ENCODE measurements around the gene GAS6.

Gene GAS6

GRCh38 chr13:113902986-113903775 is 39.3 kb upstream of the GAS6 start:
- Histone ChIP-seq H3K4me3 (ENCODE audit: low read length) (no peak overlapping the region), H3K9me2 (replicated peaks; ENCODE audit: insufficient read depth, low read length) (no peaks in the 10 kb centered on the region), H4K20me1 (ENCODE audit: insufficient read depth, low read length) (no peaks in the 10 kb centered on the region), H3K27me3 (replicated peaks; ENCODE audit: insufficient read depth, low read length) (no peaks in the 10 kb centered on the region), H2AFZ (ENCODE audit: low read length) (no peak overlapping the region), H3F3A (ENCODE audit: insufficient read depth, low read length) (peaks cover 6% of the 10 kb centered on the region), H3K27ac (ENCODE audit: low read length) (no peak overlapping the region), H3K4me1 (ENCODE audit: low read length) (peaks cover 11% of the 10 kb centered on the region), H3K9ac (ENCODE audit: low read length) (no peak overlapping the region), H3K9me3 (replicated peaks; ENCODE audit: insufficient read depth, low read length) (no peaks in the 10 kb centered on the region), H3K36me3 (replicated peaks; ENCODE audit: insufficient read depth, low read length) (no peaks in the 10 kb centered on the region), H3K79me2 (ENCODE audit: low read length) (no peaks in the 10 kb centered on the region), H3K4me2 (ENCODE audit: low read depth, low read length) (no peak overlapping the region)
- TF ChIP-seq CTCF (IDR thresholded peaks at IDR 0.05; ENCODE audit: low read length) = no peak
- no peak for TF ChIP-seq EZH2phosphoT487 (IDR thresholded peaks at IDR 0.05; ENCODE audit: low read length)
- peak; percentile 5 for DNase-seq

GRCh38 chr13:113902481-113902880 is 38.6 kb upstream of the GAS6 start:
- Histone ChIP-seq H3K36me3 (replicated peaks; ENCODE audit: insufficient read depth, low read length) (no peaks in the 10 kb centered on the region), H4K20me1 (ENCODE audit: insufficient read depth, low read length) (no peaks in the 10 kb centered on the region), H3K4me3 (ENCODE audit: low read length) (no peak overlapping the region), H3K9me2 (replicated peaks; ENCODE audit: insufficient read depth, low read length) (no peaks in the 10 kb centered on the region), H3K27ac (ENCODE audit: low read length) (no peak overlapping the region), H2AFZ (ENCODE audit: low read length) (no peak overlapping the region), H3K4me1 (ENCODE audit: low read length) (peaks cover 5% of the 10 kb centered on the region), H3K27me3 (replicated peaks; ENCODE audit: insufficient read depth, low read length) (no peaks in the 10 kb centered on the region), H3K79me2 (ENCODE audit: low read length) (no peaks in the 10 kb centered on the region), H3K4me2 (ENCODE audit: low read depth, low read length) (no peak overlapping the region), H3K9ac (ENCODE audit: low read length) (no peak overlapping the region), H3K9me3 (replicated peaks; ENCODE audit: insufficient read depth, low read length) (no peaks in the 10 kb centered on the region), H3F3A (ENCODE audit: insufficient read depth, low read length) (no peaks in the 10 kb centered on the region; the same call in 1 of the 2 replicates)
- no peak for TF ChIP-seq EZH2 (optimal IDR thresholded peaks at IDR 0.05; ENCODE audit: low read depth, low read length)
- TF ChIP-seq EZH2phosphoT487 (IDR thresholded peaks at IDR 0.05; ENCODE audit: low read length) = no peak
- TF ChIP-seq CTCF (IDR thresholded peaks at IDR 0.05; ENCODE audit: low read length) = no peak
- peak; percentile 3 for DNase-seq

GRCh38 chr13:113901642-113902041 is 37.8 kb upstream of the GAS6 start:
- Histone ChIP-seq H3K9me3 (replicated peaks; ENCODE audit: insufficient read depth, low read length) (no peaks in the 10 kb centered on the region), H3K27ac (ENCODE audit: low read length) (no peak overlapping the region), H3F3A (ENCODE audit: insufficient read depth, low read length) (no peaks in the 10 kb centered on the region), H3K9ac (ENCODE audit: low read length) (no peak overlapping the region), H3K9me2 (replicated peaks; ENCODE audit: insufficient read depth, low read length) (no peaks in the 10 kb centered on the region), H2AFZ (ENCODE audit: low read length) (no peak overlapping the region), H3K4me2 (ENCODE audit: low read depth, low read length) (no peak overlapping the region), H3K4me3 (ENCODE audit: low read length) (no peak overlapping the region), H3K4me1 (ENCODE audit: low read length) (no peaks in the 10 kb centered on the region), H4K20me1 (ENCODE audit: insufficient read depth, low read length) (no peaks in the 10 kb centered on the region), H3K27me3 (replicated peaks; ENCODE audit: insufficient read depth, low read length) (no peaks in the 10 kb centered on the region), H3K79me2 (ENCODE audit: low read length) (no peaks in the 10 kb centered on the region), H3K36me3 (replicated peaks; ENCODE audit: insufficient read depth, low read length) (no peaks in the 10 kb centered on the region)
- no peak for TF ChIP-seq CTCF (IDR thresholded peaks at IDR 0.05; ENCODE audit: low read length)
- no peak for TF ChIP-seq EZH2phosphoT487 (IDR thresholded peaks at IDR 0.05; ENCODE audit: low read length)
- no peak for TF ChIP-seq EZH2 (optimal IDR thresholded peaks at IDR 0.05; ENCODE audit: low read depth, low read length)
- peak; percentile 2 for DNase-seq
